ENCODE results near the gene CAMTA1. TPM values are rescaled to one million over a fixed set of nuclear protein-coding genes. Genes with fewer than 3 reads are reported as not detected.

Gene CAMTA1
- total RNA-seq, 4 donors from 2014 or later = 86.3 to 170 (median 132) TPM

DNA sequence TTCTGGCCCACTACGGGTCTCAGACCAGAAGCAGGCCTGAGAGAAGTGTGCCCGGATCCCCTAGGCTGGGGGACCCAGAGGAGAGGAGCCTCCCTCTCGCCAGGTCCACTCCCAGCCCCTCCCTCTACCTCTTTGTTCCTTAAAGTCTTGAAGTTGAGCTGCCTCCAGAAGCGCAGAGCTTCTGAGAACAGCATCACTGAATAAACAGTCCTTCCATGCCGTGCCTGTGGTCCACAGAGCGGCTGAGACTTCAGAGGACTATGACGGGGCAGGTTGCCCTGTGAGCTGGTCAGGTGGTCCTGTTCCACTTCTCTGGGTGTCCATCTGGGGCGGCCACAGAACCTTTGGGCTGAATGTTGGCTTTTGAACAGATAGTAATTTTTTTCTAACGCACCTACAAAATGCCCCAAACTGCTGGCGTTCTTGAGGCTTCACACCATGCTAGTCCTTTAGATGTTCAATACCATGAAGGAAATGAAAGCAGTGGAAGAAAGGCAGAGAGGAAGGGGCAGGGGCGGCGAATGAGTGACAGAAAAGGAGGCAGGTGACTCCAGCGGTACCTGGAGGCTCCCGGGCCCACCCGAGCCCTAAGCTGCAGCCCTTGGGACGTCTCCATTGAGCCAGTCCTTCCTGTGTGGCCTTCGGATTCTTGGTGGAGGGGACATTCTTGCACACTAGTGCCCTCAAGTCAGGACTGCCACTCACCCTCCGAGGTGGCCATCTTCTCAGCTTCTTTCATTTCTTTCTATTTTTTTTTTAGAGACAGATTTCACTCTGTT, 746.5 kb downstream of the CAMTA1 start:
- no peaks in the 10 kb centered on the region for H3K9me3 ChIP-seq
- peaks cover 15% of the 10 kb centered on the region for H3K27me3 ChIP-seq
- no peaks in the 10 kb centered on the region for H3K36me3 ChIP-seq
- H3K27ac ChIP-seq = no peak overlapping the region
- H3K4me1 ChIP-seq = peaks cover 0 to 13% (median 4%) of the 10 kb centered on the region in 3 donors
- WGBS, 2 donors (ENCODE audit: low coverage in 1 of 2) = 85 to 94% methylated on average over 4 to 9 of the region's 18 CpGs
- no peak for ATAC-seq
- TF ChIP-seq POLR2A (IDR thresholded peaks at IDR 0.05) (no peak), POLR2AphosphoS5 (IDR thresholded peaks at IDR 0.05) (no peak), EP300 (IDR thresholded peaks at IDR 0.05) (no peak)
- TF ChIP-seq, protein P1, sequence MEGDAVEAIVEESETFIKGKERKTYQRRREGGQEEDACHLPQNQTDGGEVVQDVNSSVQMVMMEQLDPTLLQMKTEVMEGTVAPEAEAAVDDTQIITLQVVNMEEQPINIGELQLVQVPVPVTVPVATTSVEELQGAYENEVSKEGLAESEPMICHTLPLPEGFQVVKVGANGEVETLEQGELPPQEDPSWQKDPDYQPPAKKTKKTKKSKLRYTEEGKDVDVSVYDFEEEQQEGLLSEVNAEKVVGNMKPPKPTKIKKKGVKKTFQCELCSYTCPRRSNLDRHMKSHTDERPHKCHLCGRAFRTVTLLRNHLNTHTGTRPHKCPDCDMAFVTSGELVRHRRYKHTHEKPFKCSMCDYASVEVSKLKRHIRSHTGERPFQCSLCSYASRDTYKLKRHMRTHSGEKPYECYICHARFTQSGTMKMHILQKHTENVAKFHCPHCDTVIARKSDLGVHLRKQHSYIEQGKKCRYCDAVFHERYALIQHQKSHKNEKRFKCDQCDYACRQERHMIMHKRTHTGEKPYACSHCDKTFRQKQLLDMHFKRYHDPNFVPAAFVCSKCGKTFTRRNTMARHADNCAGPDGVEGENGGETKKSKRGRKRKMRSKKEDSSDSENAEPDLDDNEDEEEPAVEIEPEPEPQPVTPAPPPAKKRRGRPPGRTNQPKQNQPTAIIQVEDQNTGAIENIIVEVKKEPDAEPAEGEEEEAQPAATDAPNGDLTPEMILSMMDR (IDR thresholded peaks at IDR 0.05) = no peak
- no peak overlapping the region for H3K4me3 ChIP-seq

GRCh38 chr1:7533006-7533405, 747.8 kb downstream of the CAMTA1 start:
- Histone ChIP-seq H3K4me1 (peaks cover 0 to 13% (median 4%) of the 10 kb centered on the region in 3 donors), H3K36me3 (no peaks in the 10 kb centered on the region), H3K4me3 (no peak overlapping the region), H3K9me3 (no peaks in the 10 kb centered on the region), H3K27me3 (peaks cover 15% of the 10 kb centered on the region), H3K27ac (no peak overlapping the region)
- TF ChIP-seq, protein P1 (IDR thresholded peaks at IDR 0.05) = no peak
- TF ChIP-seq POLR2AphosphoS5 (IDR thresholded peaks at IDR 0.05) = no peak
- no peak for TF ChIP-seq EP300 (IDR thresholded peaks at IDR 0.05)
- no peak for TF ChIP-seq POLR2A (IDR thresholded peaks at IDR 0.05)
- 100% methylated on average over 1 to 3 of the region's 10 CpGs for WGBS, 2 donors (ENCODE audit: low coverage in 1 of 2)
- no peak for ATAC-seq

- Histone ChIP-seq H3K36me3 (no peaks in the 10 kb centered on the region), H3K4me1 (peaks cover 0 to 13% (median 4%) of the 10 kb centered on the region in 3 donors), H3K4me3 (no peak overlapping the region), H3K27me3 (peaks cover 15% of the 10 kb centered on the region), H3K27ac (no peak overlapping the region), H3K9me3 (no peaks in the 10 kb centered on the region)
- WGBS, 2 donors (ENCODE audit: low coverage in 1 of 2) = 24 to 60% methylated on average over 2 to 18 of the region's 24 CpGs
- no peak for ATAC-seq
- TF ChIP-seq POLR2AphosphoS5 (IDR thresholded peaks at IDR 0.05) (no peak), POLR2A (IDR thresholded peaks at IDR 0.05) (no peak), EP300 (IDR thresholded peaks at IDR 0.05) (no peak)
- TF ChIP-seq, protein P1 (IDR thresholded peaks at IDR 0.05) = no peak
Observed at GRCh38 chr1:7534061-7534825, 749.0 kb downstream of the CAMTA1 start.

DNA sequence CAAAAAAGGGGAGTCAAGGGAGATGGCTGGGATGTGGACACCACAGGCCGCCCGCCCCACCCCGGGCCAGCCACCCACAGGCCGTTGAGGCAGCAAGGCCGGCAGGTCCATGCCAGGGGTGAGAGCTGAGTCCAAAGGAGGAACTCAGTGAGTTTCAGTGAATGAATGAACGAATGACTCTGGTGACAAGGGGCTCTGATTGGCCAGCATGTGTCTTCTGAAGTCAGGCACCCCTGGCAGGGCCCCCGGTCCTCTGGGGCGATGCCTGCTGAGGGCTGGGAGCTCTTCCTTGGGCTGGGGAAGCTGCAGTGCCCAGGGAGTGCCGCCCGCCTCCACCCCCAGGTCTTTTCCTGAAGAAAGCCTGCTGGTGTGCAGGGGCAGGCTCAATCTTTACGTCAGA, 749.8 kb downstream of the CAMTA1 start:
- TF ChIP-seq POLR2AphosphoS5 (IDR thresholded peaks at IDR 0.05) = no peak
- TF ChIP-seq POLR2A (IDR thresholded peaks at IDR 0.05) = no peak
- no peak for TF ChIP-seq EP300 (IDR thresholded peaks at IDR 0.05)
- TF ChIP-seq, protein P1 (IDR thresholded peaks at IDR 0.05) = no peak
- Histone ChIP-seq H3K4me1 (peaks cover 0 to 13% (median 4%) of the 10 kb centered on the region in 3 donors), H3K36me3 (no peaks in the 10 kb centered on the region), H3K9me3 (no peaks in the 10 kb centered on the region), H3K27me3 (peaks cover 15% of the 10 kb centered on the region), H3K27ac (no peak overlapping the region), H3K4me3 (no peak overlapping the region)
- 76 to 93% methylated on average over 3 to 5 of the region's 11 CpGs for WGBS, 2 donors (ENCODE audit: low coverage in 1 of 2)
- no peak for ATAC-seq
